Ishikawa (cell line): ENCODE results near the gene MRPL57.

Experiments used
- CREB1 ChIP-seq: IDR thresholded peaks from 2 replicates; pipeline ENCODE4 v1.6.1; 2012; ENCODE audit warnings: low read depth
- MAX ChIP-seq: IDR thresholded peaks from 2 replicates; pipeline ENCODE4 v1.6.1; 2012
- REST ChIP-seq: IDR thresholded peaks from 2 replicates; pipeline ENCODE4 v1.6.1; 2012; ENCODE audit warnings: low read depth, mild to moderate bottlenecking

GRCh38 chr13:21225841-21226581 lies 49.6 kb downstream of the MRPL57 start:
- TF ChIP-seq MAX (no peak), REST (no peak), CREB1 (no peak)
